ENCODE data around the gene MLF1. TPM values are rescaled to one million over a fixed set of nuclear protein-coding genes. Genes with fewer than 3 reads are reported as not detected.

The MLF1 gene
- total RNA-seq, 2 donors from 2014 or later, result 117 to 217 TPM

- Histone ChIP-seq H3K4me3 (no peak overlapping the region), H3K4me1 (no peaks in the 10 kb centered on the region), H3K27me3 (no peaks in the 10 kb centered on the region), H3K9me3 (no peaks in the 10 kb centered on the region), H3K27ac (no peak overlapping the region), H3K36me3 (peaks cover 52% of the 10 kb centered on the region)
- DNase-seq (ENCODE audit: low spot score), result no peak
- TF ChIP-seq CTCF (IDR thresholded peaks at IDR 0.05), result no peak
Observed at GRCh38 chr3:158600787-158601186, 29.8 kb downstream of the MLF1 start.

- no peak for DNase-seq (ENCODE audit: low spot score)
- no peak for TF ChIP-seq CTCF (IDR thresholded peaks at IDR 0.05)
- Histone ChIP-seq H3K27ac (no peak overlapping the region), H3K27me3 (no peaks in the 10 kb centered on the region), H3K4me1 (no peaks in the 10 kb centered on the region), H3K36me3 (peaks cover 42% of the 10 kb centered on the region), H3K9me3 (no peaks in the 10 kb centered on the region), H3K4me3 (no peak overlapping the region)
Observed at GRCh38 chr3:158602227-158602626, 31.2 kb downstream of the MLF1 start.

DNA sequence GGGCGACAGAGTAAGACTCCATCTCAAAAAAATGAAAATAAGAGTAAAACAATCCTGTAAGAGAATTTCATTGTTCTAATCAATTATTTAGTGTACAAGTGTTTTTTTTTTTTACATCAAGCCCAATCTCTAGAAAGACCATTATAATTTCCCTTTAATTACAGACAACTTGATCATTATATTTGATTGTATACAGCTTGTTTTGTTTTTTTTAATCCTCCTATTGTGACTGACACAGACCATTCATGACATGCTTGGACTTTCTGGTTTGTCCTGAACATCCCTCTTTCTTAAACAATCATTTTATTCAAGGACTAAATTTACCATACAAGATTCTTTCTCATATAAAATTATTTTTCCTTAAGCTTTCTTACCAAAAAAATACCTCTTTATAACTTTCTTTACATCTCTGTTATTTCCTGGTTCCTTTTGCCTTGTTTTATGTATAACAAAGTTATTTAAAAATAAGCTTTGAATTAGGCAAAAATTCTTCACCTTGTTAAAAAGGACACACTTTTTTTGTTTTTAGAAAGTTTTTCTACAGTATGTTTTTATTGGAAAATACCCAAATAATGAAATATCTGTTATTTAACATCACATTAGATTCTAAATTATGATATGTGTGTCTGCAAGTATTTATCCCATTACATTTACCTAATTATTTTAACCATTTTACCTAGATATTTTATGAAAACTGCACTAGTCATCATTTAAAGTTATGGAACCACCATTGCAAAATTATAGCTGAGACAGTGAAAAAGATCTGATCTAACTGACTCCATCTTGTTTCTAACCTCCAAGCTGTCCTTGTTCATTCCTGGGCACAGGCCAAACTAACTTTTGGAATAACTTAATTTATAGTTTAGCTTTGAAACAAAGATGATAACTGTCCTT is 47.2 kb downstream of the MLF1 start:
- H3K9me3 ChIP-seq, result peaks cover 4 to 6% of the 10 kb centered on the region in 2 donors
- H3K4me3 ChIP-seq, result no peak overlapping the region
- H3K27ac ChIP-seq, result no peak overlapping the region
- H3K36me3 ChIP-seq, result no peaks in the 10 kb centered on the region
- no peak for DNase-seq (ENCODE audit: low spot score)
- no peaks in the 10 kb centered on the region for H3K4me1 ChIP-seq
- H3K27me3 ChIP-seq, result no peaks in the 10 kb centered on the region
- TF ChIP-seq CTCF (IDR thresholded peaks at IDR 0.05), result no peak

DNA sequence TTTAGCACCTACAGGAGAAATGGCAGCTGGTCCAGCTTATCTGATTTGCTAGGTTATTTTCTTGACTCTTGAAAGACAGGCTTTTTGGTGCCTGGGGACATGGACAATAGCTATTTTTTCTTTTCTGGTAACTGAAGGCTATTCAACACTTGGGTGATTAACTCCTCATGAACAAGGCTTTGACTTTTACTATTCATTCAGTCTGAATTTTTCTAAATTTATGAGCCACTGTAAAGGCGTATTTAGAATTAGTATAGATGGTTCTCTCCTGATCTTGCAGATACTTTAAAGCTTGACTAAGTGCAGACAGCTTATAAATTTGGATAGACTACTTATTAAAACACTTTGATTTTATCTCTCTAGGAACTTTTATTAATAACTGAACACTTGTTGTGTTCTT is 54.9 kb downstream of the MLF1 start:
- Histone ChIP-seq H3K4me3 (no peak overlapping the region), H3K27ac (no peak overlapping the region), H3K36me3 (no peaks in the 10 kb centered on the region), H3K4me1 (no peaks in the 10 kb centered on the region), H3K9me3 (peaks cover 4 to 6% of the 10 kb centered on the region in 2 donors), H3K27me3 (no peaks in the 10 kb centered on the region)
- no peak for DNase-seq (ENCODE audit: low spot score)
- no peak for TF ChIP-seq CTCF (IDR thresholded peaks at IDR 0.05)

GRCh38 chr3:158631981-158632380 is 61.0 kb downstream of the MLF1 start:
- H3K27me3 ChIP-seq, result no peaks in the 10 kb centered on the region
- DNase-seq (ENCODE audit: low spot score), result no peak
- no peaks in the 10 kb centered on the region for H3K36me3 ChIP-seq
- no peaks in the 10 kb centered on the region for H3K4me1 ChIP-seq
- no peak overlapping the region for H3K27ac ChIP-seq
- no peak overlapping the region for H3K4me3 ChIP-seq
- TF ChIP-seq CTCF (IDR thresholded peaks at IDR 0.05), result no peak
- H3K9me3 ChIP-seq, result no peaks in the 10 kb centered on the region
